ENCODE results near the gene AP3D1.

GRCh38 chr19:2113439-2114211, 37.7 kb downstream of the AP3D1 start:
- TF ChIP-seq, protein P1, sequence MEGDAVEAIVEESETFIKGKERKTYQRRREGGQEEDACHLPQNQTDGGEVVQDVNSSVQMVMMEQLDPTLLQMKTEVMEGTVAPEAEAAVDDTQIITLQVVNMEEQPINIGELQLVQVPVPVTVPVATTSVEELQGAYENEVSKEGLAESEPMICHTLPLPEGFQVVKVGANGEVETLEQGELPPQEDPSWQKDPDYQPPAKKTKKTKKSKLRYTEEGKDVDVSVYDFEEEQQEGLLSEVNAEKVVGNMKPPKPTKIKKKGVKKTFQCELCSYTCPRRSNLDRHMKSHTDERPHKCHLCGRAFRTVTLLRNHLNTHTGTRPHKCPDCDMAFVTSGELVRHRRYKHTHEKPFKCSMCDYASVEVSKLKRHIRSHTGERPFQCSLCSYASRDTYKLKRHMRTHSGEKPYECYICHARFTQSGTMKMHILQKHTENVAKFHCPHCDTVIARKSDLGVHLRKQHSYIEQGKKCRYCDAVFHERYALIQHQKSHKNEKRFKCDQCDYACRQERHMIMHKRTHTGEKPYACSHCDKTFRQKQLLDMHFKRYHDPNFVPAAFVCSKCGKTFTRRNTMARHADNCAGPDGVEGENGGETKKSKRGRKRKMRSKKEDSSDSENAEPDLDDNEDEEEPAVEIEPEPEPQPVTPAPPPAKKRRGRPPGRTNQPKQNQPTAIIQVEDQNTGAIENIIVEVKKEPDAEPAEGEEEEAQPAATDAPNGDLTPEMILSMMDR (IDR thresholded peaks at IDR 0.05; ENCODE audit: extremely low read depth in 1 of 2, insufficient read depth in 1 of 2, low read depth in 1 of 2, low read length in 2 of 2), result no peak
- no peak for TF ChIP-seq POLR2A (IDR thresholded peaks at IDR 0.05; ENCODE audit: low read depth, low read length)

Data from endothelial cell of umbilical vein (primary cell).